GM23248 (cell line): ENCODE measurements around the gene MUC12. TPM values are rescaled to one million over a fixed set of nuclear protein-coding genes. Genes with fewer than 3 reads are reported as not detected.

Experiments used
- DNase-seq: peaks from one replicate; pipeline ENCODE4 v3.0.0-alpha.2; 2015
- H2AFZ ChIP-seq: fragments of 200-600 bp; sonication (generic); 2 replicates; pipeline ENCODE4 v1.6.1; 2016; ENCODE audit warnings: antibody characterized with exemption
- H3F3A ChIP-seq: fragments of 200-600 bp; sonication (generic); 2 replicates; pipeline ENCODE4 v1.6.1; 2016; ENCODE audit warnings: mild to moderate bottlenecking, antibody characterized with exemption, mixed run types; ENCODE audit not compliant: insufficient read depth
- H3K27ac ChIP-seq: fragments of 200-600 bp; sonication (generic); 2 replicates; pipeline ENCODE4 v1.5.1; 2016; ENCODE audit warnings: mild to moderate bottlenecking
- H3K27me3 ChIP-seq: fragments of 200-600 bp; sonication (generic); replicated peaks from 2 replicates; pipeline ENCODE4 v1.6.1; 2016; ENCODE audit warnings: mild to moderate bottlenecking; ENCODE audit not compliant: insufficient read depth
- H3K36me3 ChIP-seq: fragments of 200-600 bp; sonication (generic); 2 replicates; pipeline ENCODE4 v1.6.1; 2016; ENCODE audit warnings: low read depth, mild to moderate bottlenecking
- H3K4me1 ChIP-seq: fragments of 200-600 bp; sonication (generic); 2 replicates; pipeline ENCODE4 v1.6.1; 2016; ENCODE audit warnings: mild to moderate bottlenecking; ENCODE audit not compliant: insufficient read depth
- H3K4me2 ChIP-seq: fragments of 200-600 bp; sonication (generic); one replicate; pipeline ENCODE4 v1.6.1; 2016; ENCODE audit warnings: mild to moderate bottlenecking; ENCODE audit not compliant: unreplicated experiment
- H3K4me3 ChIP-seq: fragments of 200-600 bp; sonication (generic); 2 replicates; pipeline ENCODE4 v1.5.1; 2016; ENCODE audit warnings: mild to moderate bottlenecking
- H3K79me2 ChIP-seq: fragments of 200-600 bp; sonication (generic); 2 replicates; pipeline ENCODE4 v1.6.1; 2016; ENCODE audit warnings: mild to moderate bottlenecking; ENCODE audit not compliant: insufficient read depth
- H3K9ac ChIP-seq: fragments of 200-600 bp; sonication (generic); 2 replicates; pipeline ENCODE4 v1.6.1; 2016; ENCODE audit warnings: mild to moderate bottlenecking
- H3K9me2 ChIP-seq: fragments of 200-600 bp; sonication (generic); 2 replicates; pipeline ENCODE4 v1.6.1; 2016; ENCODE audit warnings: mixed run types, mild to moderate bottlenecking, moderate library complexity; ENCODE audit not compliant: insufficient read depth
- H3K9me3 ChIP-seq: fragments of 200-600 bp; sonication (generic); one replicate; pipeline ENCODE4 v1.6.1; 2017; ENCODE audit warnings: low read depth
- H4K20me1 ChIP-seq: fragments of 200-600 bp; sonication (generic); 2 replicates; pipeline ENCODE4 v1.6.0; 2016; ENCODE audit not compliant: insufficient read depth
- EZH2 ChIP-seq: fragments of 200-600 bp; sonication (generic); IDR thresholded peaks from 2 replicates; pipeline ENCODE4 v1.6.1; 2018; ENCODE audit warnings: antibody characterized with exemption, mild to moderate bottlenecking; ENCODE audit not compliant: insufficient read depth, poor library complexity, severe bottlenecking
- EZH2phosphoT487 ChIP-seq: fragments of 200-600 bp; sonication (generic); IDR thresholded peaks from 2 replicates; pipeline ENCODE4 v1.6.1; 2018; ENCODE audit warnings: antibody characterized with exemption, moderate library complexity, mild to moderate bottlenecking, low read depth; ENCODE audit not compliant: insufficient read depth
- WGBS, 2 experiments: methylation state at CpG; one replicate each; pipeline ENCODE4 v1.1.6; 2015 to 2017; ENCODE audit warnings: low lambda C conversion rate in 2 of 2, low coverage in 1 of 2; ENCODE audit errors: missing lambda C conversion rate in 2 of 2; 5-methylcytosine and 5-hydroxymethylcytosine counted together
- in situ Hi-C: fragments of 300-500 bp; cut with MboI; formaldehyde crosslinking; loops from 2 replicates; pipeline ENCODE4 v1.15.0; 2020
- polyA plus RNA-seq: library from polyadenylated mRNA; unstranded; fragments of >200 nt; fragmentation: Nextera tagmentation; extraction: Ambion mirVana; gene quantifications from 2 replicates; pipeline ENCODE4 v1.2.1, GENCODE V29; 2016
- total RNA-seq: library from RNA; depleted of rRNA; stranded (reverse); fragments of >200 nt; shearing (Covaris generic); gene quantifications from 2 replicates; pipeline ENCODE4 v1.2.3, GENCODE V29; 2014

Gene MUC12
- total and polyA plus RNA-seq, 2 experiments from 2014 or later: 0.54 to 1.0 TPM

- H3K4me2 ChIP-seq: no peak overlapping the region
- no peak for DNase-seq
- H3K79me2 ChIP-seq: no peaks in the 10 kb centered on the region
- TF ChIP-seq EZH2phosphoT487: no peak
- TF ChIP-seq EZH2: no peak
- H4K20me1 ChIP-seq: no peaks in the 10 kb centered on the region
- no peak overlapping the region for H3K9ac ChIP-seq
- H3K4me1 ChIP-seq: no peaks in the 10 kb centered on the region
- no peaks in the 10 kb centered on the region for H3K9me3 ChIP-seq
- no peaks in the 10 kb centered on the region for H3K36me3 ChIP-seq
- H3F3A ChIP-seq: no peaks in the 10 kb centered on the region
- H3K9me2 ChIP-seq: no peaks in the 10 kb centered on the region
- H3K4me3 ChIP-seq: no peak overlapping the region
- H3K27ac ChIP-seq: no peak overlapping the region
- no peaks in the 10 kb centered on the region; the same call in none of the 2 replicates for H3K27me3 ChIP-seq
- H2AFZ ChIP-seq: no peak overlapping the region
- in situ Hi-C loops: no loop called here
- WGBS, 2 experiments: 38 to 47% methylated on average over 15 of the region's 15 CpGs
These were observed 17.3 kb upstream of the MUC12 start for GRCh38 chr7:100951888-100952560.

GRCh38 chr7:100952641-100953040, 16.7 kb upstream of the MUC12 start:
- no peak overlapping the region for H3K4me2 ChIP-seq
- H3K9ac ChIP-seq: no peak overlapping the region
- no peaks in the 10 kb centered on the region for H4K20me1 ChIP-seq
- H3K9me2 ChIP-seq: no peaks in the 10 kb centered on the region
- in situ Hi-C loops: no loop called here
- 8 to 16% methylated on average over 2 of the region's 2 CpGs for WGBS, 2 experiments
- H3K9me3 ChIP-seq: no peaks in the 10 kb centered on the region
- H3K79me2 ChIP-seq: no peaks in the 10 kb centered on the region
- no peak overlapping the region for H3K4me3 ChIP-seq
- no peaks in the 10 kb centered on the region for H3F3A ChIP-seq
- TF ChIP-seq EZH2phosphoT487 (no peak), EZH2 (no peak)
- H3K36me3 ChIP-seq: no peaks in the 10 kb centered on the region
- H3K4me1 ChIP-seq: no peaks in the 10 kb centered on the region
- no peak for DNase-seq
- H2AFZ ChIP-seq: no peak overlapping the region
- H3K27me3 ChIP-seq: no peaks in the 10 kb centered on the region; the same call in none of the 2 replicates
- H3K27ac ChIP-seq: no peak overlapping the region

GRCh38 chr7:100957832-100958421, 11.4 kb upstream of the MUC12 start:
- Histone ChIP-seq H3K9ac (no peak overlapping the region), H3F3A (no peaks in the 10 kb centered on the region), H4K20me1 (no peaks in the 10 kb centered on the region), H3K9me3 (no peaks in the 10 kb centered on the region), H3K4me3 (no peak overlapping the region), H3K27ac (no peak overlapping the region), H3K27me3 (peaks cover 33% of the 10 kb centered on the region), H3K36me3 (no peaks in the 10 kb centered on the region), H2AFZ (no peak overlapping the region), H3K4me1 (no peaks in the 10 kb centered on the region), H3K4me2 (no peak overlapping the region), H3K79me2 (no peaks in the 10 kb centered on the region), H3K9me2 (no peaks in the 10 kb centered on the region)
- no peak for DNase-seq
- TF ChIP-seq EZH2phosphoT487: no peak
- no peak for TF ChIP-seq EZH2
- in situ Hi-C loops: no loop called here
- 32 to 41% methylated on average over 11 to 12 of the region's 12 CpGs for WGBS, 2 experiments

GRCh38 chr7:100959894-100960293, 9.5 kb upstream of the MUC12 start:
- DNase-seq: no peak
- WGBS, 2 experiments: 25 to 36% methylated on average over 2 of the region's 2 CpGs
- Histone ChIP-seq H3K27me3 (peaks cover 53% of the 10 kb centered on the region), H3K4me1 (no peaks in the 10 kb centered on the region), H3K4me2 (no peak overlapping the region), H3K4me3 (no peak overlapping the region), H3K27ac (no peak overlapping the region), H3K9me2 (no peaks in the 10 kb centered on the region), H3K36me3 (no peaks in the 10 kb centered on the region), H3K79me2 (no peaks in the 10 kb centered on the region), H3F3A (no peaks in the 10 kb centered on the region), H3K9ac (no peak overlapping the region), H2AFZ (no peak overlapping the region), H4K20me1 (no peaks in the 10 kb centered on the region), H3K9me3 (no peaks in the 10 kb centered on the region)
- in situ Hi-C loops: no loop called here
- no peak for TF ChIP-seq EZH2
- no peak for TF ChIP-seq EZH2phosphoT487
